NCI-H1436 (cell line): ENCODE measurements around the gene NOP56.

ENCODE experiments used
- DNase-seq: peaks from one replicate; lab custom pipeline; 2025; lab: John Stamatoyannopoulos, UW

NOP56 gene, protein sequence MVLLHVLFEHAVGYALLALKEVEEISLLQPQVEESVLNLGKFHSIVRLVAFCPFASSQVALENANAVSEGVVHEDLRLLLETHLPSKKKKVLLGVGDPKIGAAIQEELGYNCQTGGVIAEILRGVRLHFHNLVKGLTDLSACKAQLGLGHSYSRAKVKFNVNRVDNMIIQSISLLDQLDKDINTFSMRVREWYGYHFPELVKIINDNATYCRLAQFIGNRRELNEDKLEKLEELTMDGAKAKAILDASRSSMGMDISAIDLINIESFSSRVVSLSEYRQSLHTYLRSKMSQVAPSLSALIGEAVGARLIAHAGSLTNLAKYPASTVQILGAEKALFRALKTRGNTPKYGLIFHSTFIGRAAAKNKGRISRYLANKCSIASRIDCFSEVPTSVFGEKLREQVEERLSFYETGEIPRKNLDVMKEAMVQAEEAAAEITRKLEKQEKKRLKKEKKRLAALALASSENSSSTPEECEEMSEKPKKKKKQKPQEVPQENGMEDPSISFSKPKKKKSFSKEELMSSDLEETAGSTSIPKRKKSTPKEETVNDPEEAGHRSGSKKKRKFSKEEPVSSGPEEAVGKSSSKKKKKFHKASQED

DNA sequence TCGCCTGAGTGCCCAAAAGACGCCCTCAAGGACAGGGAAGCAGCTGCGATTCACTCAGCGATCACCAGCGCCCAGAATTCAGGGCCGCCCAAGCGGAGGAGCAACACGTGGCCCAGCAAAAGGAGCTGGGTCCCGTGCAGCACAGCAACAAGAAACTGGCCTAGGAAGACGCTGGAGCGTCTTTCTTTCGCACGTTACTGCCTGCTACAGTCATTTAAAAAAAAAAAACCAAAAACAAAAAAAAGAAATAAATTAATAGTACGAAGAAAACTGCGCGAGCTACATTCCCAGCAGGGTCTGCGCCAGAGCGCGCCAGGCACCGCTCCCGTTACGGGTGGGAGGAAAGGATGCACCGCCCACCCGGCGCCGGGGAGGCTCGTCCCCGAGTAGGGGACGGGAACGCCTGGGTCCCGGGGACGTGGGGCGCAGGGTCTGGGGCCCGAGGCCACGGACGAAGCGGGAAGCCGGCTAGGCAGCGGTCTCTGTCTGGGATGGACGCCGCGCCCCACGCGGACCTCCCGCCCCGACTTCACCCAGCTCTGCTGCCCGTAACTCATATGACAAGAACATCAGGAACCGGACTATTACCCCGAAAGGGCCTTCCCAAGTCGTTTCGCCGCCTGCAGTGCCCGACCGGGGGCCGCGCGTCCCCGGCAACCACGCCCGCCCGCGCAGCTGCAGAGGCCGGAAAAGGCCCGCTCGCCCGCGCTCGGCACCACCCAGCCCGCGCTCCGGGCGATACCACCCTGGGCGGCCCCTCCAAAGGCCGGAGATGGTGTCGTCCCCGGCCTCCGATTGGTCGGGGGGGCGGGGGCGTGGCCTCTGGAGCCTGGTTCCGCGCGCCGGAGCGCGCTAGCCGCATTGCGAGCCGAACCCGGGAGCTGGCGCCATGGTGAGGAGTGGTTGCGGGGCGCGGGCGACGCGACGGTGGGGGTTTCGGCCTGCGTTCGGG, at the start of gene NOP56:
Gene NOP56 (plus strand): TSS at position 861 of the 952 bp plus-strand sequence. CDS start 29 bp downstream, at position 890.
- DNase-seq = peak; percentile 79

DNA sequence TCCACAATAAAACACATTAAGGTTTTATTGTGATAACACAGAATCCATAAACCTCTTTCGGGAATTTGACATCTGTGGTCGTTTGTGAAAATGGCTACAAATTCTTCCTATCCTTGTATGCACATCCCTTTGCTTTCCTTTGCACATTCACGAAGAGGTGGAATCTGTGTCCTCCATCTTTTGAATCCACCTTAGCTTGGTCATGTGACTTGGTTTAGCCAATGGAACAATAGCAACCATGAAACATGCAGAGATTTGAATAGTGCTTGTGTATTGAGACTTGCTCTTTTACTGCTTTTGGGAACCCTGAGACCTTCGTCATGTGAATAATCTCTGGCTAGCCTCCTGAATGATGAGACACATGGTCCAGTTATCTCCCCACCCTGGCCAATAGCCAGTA, 49.7 kb upstream of the NOP56 start:
- no peak for DNase-seq

DNA sequence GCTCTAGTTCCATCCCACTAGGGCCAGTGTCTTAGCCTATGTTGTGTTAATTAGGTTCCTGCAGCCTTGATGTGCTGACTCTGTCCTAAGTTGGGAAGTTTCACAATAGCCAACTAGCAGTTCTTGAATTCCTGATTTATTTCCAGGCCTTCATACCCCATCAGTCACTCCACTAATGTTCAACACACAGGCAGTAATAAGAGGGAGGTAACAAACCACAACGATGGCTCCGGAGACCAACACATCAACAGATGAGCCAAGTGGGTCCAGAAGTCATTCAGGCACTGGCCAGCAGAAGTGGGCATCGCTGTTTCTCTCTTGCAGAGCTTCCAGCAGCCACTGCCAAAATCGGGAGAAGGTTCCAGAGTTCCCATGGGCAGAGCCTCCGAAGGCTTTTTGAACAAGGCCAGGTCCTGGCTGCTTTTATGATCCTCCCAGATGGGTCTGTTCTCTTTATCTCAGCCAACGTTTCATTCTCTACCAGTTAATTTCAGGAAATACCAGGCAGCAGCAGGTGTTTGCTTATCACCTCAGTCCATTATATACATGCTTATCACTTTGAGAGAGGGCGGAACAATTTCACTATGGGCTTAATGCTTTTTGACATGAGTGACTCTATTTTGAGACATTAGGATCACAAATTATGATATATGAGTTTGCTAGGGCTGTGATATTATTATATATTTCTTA, 48.5 kb upstream of the NOP56 start:
- DNase-seq = no peak

DNA sequence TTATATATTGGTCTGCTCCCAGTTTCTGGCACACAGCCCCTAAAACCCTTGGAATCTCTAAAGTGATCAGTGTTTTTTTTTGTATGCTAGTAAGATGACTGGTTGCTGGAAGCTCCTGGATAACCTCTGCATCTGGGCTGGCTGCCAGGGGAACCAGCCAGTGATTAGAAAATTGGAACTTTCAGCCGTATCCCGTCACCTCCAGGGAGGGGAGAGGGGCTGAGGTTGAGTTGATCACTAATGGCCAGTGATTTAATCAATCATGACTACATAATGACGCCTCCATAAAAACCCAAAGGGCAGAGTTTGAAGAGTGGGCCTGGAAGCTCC, 48.0 kb upstream of the NOP56 start:
- DNase-seq = no peak

DNA sequence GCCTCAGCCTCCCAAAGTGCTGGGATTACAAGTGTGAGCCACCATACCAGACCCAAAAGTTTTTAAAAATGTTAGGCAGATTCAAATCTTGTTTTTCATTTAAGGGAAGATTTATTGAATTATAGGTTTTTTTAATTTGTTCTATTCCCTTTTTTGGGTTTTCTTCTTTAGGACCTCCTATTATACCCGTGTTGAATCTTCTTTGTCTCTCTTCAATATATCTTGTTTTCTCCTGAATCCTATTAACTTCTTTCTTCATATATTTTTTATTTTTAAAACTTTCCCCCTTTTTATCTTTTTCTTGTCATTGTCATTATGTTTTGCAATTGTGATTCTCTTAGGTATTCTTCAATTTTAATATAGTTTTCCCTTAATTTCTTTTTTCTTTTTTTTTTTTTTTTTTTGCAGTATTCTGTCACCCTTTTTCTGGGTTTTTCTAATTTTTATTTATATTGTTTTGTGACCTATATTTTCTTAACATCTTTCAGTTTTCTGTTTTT, 45.9 kb upstream of the NOP56 start:
- no peak for DNase-seq

DNA sequence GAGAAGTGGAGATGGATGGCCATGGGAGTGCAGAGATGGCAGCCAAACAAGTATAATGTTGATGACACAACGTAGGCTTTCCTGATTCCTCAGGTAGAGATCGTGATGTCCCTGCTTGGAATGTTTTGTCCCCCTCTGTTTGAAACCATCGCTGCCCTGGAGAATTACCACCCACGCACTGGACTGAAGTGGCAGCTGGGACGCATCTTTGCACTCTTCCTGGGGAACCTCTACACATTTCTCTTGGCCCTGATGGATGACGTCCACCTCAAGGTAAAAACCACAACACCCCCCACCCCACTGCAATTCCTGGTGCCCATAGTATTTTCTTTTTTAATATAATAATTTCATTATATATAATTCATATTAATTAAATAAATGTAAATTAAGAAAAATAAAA, 42.1 kb upstream of the NOP56 start:
- no peak for DNase-seq

DNA sequence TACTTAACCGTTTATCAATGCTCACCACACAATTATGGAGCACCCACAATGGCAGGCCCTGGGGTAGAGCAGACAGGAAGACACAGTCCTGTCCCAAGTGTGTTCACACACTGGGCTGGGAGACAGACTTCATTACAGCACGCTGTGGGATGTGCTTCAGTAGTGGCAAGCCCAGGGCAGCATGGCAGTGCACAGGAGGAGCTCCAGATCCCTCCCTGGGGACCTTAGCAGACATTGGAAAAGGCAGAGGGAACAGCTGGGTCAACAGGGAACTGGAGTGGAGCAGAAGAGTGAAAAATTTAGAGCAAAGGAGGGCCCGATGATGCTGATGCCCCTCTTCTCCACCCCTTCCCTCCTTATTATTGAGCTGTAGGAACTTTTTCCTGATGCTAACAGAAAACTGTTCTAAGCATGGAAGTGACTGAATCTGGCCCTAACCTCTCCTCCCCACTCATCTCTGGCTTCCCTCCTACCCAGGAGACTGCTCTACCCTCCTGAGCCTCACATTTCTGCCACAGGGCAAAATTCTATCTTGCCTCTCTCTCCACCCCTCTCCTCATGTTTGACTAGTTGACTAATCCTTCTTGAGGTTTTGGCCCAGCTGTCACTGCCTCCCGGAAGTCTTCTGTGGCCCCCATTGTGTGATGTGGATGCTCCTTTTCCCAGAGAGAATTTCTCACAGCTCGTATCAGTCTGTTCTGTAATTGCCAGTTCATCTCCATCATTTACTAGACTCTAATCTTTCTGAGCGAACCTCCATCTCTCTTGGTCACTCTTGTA, 41.3 kb upstream of the NOP56 start:
- no peak for DNase-seq

DNA sequence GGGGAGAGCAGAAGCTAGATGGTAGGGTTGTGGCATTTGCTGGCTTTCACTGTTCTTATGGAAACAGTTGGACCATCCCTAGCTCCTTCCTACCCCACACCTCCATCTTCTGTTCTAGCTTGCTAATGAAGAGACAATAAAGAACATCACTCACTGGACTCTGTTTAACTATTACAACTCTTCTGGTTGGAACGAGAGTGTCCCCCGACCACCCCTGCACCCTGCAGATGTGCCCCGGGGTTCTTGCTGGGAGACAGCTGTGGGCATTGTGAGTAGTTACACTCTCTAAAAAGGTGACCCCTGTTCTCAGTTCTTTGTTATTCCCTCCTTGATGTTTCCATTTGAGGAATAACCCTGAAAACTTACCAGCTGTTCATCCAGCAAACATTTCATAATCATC, 40.4 kb upstream of the NOP56 start:
- no peak for DNase-seq

DNA sequence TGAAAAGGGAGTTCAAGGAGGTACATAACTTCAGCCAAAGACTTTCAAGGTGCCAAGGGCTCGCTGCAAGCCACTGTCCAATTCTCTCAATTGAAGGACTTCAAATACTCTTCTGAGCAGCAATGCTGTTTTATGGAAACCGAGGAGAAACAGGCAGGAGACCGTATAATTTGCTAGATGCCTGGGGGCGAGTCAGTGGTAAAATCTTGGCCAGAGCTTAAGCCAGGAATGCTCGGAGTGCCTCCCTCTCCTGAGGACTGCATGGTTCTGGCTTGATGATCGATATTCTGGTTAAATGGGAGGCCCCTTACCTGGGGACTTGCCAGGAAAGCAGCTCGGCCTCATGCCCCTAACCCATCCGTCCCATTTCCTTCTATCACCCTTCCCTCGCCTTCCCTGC, 35.8 kb upstream of the NOP56 start:
- DNase-seq = no peak

DNA sequence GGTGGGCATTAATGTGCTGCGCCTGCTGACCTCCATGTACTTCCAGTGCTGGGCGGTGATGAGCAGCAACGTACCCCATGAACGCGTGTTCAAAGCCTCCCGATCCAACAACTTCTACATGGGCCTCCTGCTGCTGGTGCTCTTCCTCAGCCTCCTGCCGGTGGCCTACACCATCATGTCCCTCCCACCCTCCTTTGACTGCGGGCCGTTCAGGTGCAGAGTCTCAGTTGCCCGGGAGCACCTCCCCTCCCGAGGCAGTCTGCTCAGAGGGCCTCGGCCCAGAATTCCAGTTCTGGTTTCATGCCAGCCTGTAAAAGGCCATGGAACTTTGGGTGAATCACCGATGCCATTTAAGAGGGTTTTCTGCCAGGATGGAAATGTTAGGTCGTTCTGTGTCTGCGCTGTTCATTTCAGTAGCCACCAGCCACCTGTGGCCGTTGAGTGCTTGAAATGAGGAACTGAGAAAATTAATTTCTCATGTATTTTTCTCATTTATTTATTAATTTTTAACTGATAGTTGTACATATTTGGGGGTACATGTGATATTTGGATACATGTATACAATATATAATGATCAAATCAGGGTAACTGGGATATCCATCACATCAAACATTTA, 35.2 kb upstream of the NOP56 start:
- no peak for DNase-seq

DNA sequence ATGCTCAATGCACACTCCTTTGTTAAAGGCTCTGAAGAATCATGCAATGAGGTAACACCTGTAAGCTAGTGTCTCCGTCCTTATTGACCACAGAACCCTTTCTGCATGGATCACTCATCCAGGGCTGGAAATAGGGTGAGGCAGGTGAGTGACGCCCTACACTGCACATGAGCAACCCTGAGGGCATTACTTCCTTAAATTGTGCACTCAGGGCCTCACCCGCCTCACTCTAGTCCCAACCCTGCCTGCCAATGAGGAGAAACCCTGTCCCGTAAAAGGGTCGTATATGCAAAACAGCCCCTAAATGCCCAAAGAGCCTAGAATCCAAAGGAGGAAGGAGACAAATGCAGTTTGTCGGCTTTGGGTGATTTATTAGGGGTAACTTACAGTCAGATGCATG, 33.6 kb upstream of the NOP56 start:
- DNase-seq = no peak

DNA sequence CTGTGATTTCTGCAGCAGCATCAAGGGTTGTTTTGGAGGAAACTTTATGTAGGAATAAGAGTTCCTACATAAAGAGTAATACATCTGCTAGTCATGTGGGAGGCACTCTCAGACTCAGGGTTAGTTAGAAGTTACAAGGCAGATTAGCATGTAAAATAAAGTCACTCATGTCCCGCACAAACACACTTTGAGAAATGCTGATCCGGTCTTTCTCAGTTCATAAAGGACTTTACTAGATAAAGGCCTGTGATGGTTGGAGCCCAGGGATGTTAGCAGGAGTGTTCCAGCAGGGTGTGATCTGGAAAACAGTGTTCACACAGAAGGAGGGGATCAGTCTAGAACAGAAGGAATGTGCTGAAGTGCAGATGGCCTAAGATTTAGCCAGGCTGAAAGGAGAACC, 33.1 kb upstream of the NOP56 start:
- no peak for DNase-seq

DNA sequence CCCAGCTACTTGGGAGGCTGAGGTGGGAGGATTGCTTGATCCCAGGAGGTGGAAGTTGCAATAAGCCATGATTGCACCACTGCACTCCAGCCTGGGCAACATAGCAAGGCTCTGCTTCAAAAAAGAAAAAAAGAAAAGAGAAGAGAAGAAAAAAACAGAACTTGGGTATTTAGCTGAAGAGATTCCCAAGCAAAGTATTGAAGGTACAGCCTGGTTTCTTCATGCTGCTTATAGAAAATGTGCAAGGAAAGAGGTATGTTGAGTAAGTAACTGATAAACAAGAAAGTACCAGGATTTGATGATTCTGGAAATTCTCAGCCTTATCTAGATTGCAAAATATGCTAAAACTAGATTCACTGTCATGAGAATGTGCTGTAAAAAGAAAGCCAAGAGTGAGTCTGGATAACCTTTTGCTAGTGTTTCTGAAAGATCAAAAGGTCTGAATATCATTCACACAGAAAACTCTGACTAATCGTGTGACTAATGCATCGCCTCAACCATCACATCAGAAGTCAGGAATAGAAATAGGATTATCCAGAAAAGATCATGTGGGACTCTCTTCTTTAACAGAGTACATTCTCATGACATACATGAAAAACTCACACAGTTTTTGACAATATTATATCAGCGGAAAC, 32.4 kb upstream of the NOP56 start:
- no peak for DNase-seq

DNA sequence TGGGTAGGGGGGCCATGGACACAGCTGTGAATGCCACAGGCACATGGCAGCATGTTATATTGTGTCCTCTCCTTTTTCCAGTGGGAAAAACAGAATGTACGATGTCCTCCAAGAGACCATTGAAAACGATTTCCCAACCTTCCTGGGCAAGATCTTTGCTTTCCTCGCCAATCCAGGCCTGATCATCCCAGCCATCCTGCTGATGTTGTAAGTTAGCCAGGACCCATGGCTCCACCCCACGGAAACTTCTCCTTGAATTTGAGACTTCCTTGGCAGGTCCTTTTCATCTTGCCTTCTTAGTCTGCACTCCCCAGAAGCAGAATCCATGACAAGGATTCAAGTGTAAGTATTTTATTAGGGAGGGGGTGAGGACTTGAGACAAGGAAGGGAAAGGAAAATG, 28.2 kb upstream of the NOP56 start:
- no peak for DNase-seq

DNA sequence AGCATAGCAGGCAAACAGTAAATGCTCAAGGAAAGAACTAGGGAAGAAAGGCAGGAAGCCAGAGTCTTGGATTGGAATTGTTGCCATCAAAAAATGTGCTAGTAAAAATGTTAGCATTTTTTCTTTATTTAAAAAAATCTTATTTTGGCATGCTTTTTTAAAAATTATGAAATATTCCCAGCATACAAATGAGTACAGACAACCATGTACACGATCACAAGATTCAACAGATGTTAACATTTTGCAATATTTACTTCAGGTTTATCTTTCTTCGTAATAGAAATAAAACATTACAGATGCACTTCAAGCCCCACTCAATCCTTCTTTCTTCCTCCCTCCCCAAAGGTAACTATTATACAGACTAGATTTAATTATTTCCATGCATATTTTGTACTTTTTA, 27.4 kb upstream of the NOP56 start:
- DNase-seq = no peak

DNA sequence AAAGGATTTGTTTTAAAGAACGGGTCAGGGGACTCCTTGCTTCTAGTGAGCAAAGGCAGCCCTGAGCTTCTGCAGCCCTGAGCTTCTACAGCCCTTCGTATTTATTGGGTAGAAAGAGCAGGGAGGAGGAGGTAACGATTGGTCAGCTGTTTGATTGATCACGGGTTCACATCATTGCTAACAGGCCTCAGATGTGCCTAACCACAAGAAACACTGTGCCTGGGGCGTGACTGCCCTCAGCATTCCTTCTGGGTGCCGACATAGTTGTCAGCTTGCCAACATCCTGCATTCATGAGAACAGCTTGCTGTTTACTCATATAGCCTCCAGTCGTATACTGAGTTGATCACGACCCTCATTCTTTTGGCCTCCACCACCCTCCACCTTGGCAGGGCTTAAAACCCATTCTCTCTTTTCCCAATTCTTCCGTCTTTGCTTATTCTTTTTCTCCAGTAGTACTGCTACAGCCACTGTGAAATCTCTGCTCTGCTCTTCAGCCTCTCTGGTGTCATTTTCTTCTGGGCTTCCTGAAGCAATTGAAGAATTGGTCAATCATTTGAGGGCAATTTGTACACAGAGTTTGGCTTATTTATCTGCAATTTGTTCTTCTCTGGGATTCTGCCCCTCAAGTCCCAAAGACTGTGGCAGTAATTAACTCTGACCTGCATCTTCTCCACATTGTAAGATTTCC, 25.4 kb upstream of the NOP56 start:
- no peak for DNase-seq

DNA sequence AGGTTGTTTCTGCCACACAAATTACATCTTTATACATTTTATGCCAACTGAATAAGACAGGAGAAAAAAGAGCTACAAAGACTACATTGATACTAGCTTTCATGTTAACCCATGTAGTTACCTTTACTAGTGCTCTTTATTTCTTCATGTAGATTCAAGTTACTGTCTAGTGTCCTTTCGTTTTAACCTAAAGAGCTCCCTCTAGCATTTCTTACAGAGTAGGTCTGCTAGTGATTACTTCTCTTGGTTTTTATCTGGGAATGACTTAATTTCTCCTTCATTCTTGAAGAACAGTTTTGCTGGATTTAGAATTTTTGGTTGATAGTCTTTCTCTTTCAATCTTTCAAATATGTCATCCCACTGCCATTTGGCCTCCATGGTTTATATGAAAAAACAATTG, 21.2 kb upstream of the NOP56 start:
- DNase-seq = no peak

DNA sequence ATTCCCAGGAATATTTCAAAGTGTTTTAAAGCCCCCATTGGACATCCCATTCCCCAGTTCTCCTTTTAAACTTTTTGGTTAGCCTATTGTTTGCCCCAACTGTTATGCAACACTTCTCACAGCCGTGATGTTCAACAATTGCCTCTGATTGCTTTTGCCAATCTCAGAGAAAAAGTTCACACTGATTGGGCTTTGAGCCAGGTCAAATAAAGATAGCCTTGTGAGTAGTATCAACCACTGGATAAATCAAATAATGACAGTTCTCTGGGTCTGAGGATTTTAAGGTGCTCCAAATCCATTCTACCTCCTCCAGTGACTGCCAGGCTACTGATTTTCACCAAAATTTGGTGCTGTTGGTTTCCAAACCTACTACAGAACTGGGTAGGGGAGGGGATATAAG, 19.1 kb upstream of the NOP56 start:
- DNase-seq = no peak

DNA sequence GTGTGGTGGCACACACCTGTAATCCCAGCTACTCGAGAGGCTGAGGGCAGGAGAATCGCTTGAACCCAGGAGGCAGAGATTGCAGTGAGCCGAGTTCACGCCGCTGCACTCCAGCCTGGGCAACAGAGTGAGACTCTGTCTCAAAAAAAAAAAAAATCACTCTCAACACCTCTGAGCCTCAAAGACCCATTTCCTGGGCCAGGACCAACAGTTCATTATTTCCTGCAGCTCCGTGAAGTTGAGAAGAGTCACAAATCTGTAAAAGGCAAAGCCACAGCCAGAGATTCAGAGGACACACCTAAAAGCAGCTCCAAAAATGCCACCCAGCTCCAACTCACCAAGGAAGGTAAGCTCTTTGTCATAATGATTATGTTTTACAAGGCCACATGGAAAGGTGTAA, 15.2 kb upstream of the NOP56 start:
- no peak for DNase-seq

DNA sequence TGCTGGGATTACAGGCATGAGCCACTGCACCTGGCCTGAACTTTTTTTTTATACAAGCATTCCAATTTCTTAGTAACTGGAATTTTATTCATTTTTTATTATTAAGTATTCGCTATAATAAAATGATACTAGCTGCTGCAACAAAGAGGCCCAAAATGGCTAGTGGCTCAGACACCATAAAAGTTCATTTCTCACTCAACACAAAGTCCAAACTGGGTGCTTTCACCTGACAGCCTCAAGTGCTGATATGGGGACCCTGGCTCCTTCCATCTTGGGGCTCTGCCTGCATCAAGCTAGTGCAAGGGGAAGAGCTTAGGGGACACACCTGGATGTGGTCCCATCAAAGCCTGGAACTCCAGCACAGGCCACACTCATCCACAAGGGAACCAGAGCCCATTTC, 12.2 kb upstream of the NOP56 start:
- no peak for DNase-seq
